Prostate gland (tissue), 2 donors: Measurements from ENCODE around the gene TMCO4. TPM values are rescaled to one million over a fixed set of nuclear protein-coding genes. Genes with fewer than 3 reads are reported as not detected.

ENCODE experiments used
- DNase-seq: peaks from one replicate; pipeline ENCODE4 v3.0.0-alpha.2; 2019; ENCODE audit warnings: low spot score
- H3K27ac ChIP-seq, 2 donors: fragments of 200-600 bp; sonication (generic); 2 replicates each; pipeline ENCODE4 v1.5.1; 2017 to 2019
- H3K27me3 ChIP-seq: fragments of 200-600 bp; sonication (generic); replicated peaks from 2 replicates; pipeline ENCODE4 v1.5.1; 2019; ENCODE audit not compliant: insufficient read depth
- H3K36me3 ChIP-seq, 2 donors: fragments of 200-600 bp; sonication (generic); 1 replicate in 1 of 2; 2 replicates in 1 of 2; pipeline versions ENCODE4 v1.5.1 to v1.8.1; 2017 to 2019
- H3K4me1 ChIP-seq: fragments of 200-600 bp; sonication (generic); replicated peaks from 2 replicates; pipeline ENCODE4 v1.5.1; 2019
- H3K4me3 ChIP-seq, 2 donors: fragments of 200-600 bp; sonication (generic); 2 replicates each; pipeline ENCODE4 v1.5.1; 2017 to 2019
- H3K9me3 ChIP-seq: fragments of 200-600 bp; sonication (generic); 2 replicates; pipeline ENCODE4 v1.5.1; 2017
- CTCF ChIP-seq, 4 experiments: fragments of 200-600 bp in 2 of 4; fragments of 450-650 bp in 2 of 4; sonication (generic) in 2 of 4; IDR thresholded peaks; 1 replicate in 3 of 4; 2 replicates in 1 of 4; pipeline ENCODE4 v1.5.1; 2016 to 2019; ENCODE audit warnings: antibody characterized with exemption in 4 of 4, mild to moderate bottlenecking in 2 of 4, moderate library complexity in 2 of 4
- POLR2A ChIP-seq: fragments of 450-650 bp; IDR thresholded peaks from one replicate; pipeline ENCODE4 v1.6.1; 2016; ENCODE audit warnings: antibody characterized with exemption, mild to moderate bottlenecking
- POLR2AphosphoS5 ChIP-seq: sonication (generic); formaldehyde crosslinking; IDR thresholded peaks from one replicate; pipeline ENCODE4 v1.6.1; 2017; ENCODE audit warnings: antibody characterized with exemption
- WGBS: methylation state at CpG from one replicate; pipeline ENCODE4 v1.1.5; 2018; 5-methylcytosine and 5-hydroxymethylcytosine counted together
- intact Hi-C: fragments of 100-400 bp; cut with DNase I; formaldehyde crosslinking; loops from one replicate; pipeline ENCODE4 v1.14.2; 2022
- total RNA-seq, 2 donors: library from RNA; depleted of rRNA; stranded (reverse); fragments of >200 nt; gene quantifications; one replicate each; pipeline ENCODE4 v1.1.0, GENCODE V29; 2016

TMCO4 gene
- total RNA-seq, 2 donors from 2014 or later: 60.5 to 89.9 TPM

GRCh38 chr1:19720973-19721372 lies 78.7 kb downstream of the TMCO4 start:
- no peaks in the 10 kb centered on the region for H3K9me3 ChIP-seq
- H3K27me3 ChIP-seq: no peaks in the 10 kb centered on the region
- 65% methylated on average over 4 of the region's 4 CpGs for WGBS
- H3K4me1 ChIP-seq: no peaks in the 10 kb centered on the region
- H3K4me3 ChIP-seq: no peak overlapping the region
- H3K27ac ChIP-seq: no peak overlapping the region
- TF ChIP-seq POLR2AphosphoS5 (no peak), CTCF (IDR thresholded peaks at IDR 0.05) (no peak), POLR2A (no peak)
- intact Hi-C loops: no loop called here
- no peaks in the 10 kb centered on the region for H3K36me3 ChIP-seq
- no peak for DNase-seq

GRCh38 chr1:19720174-19720573 lies 79.5 kb downstream of the TMCO4 start:
- 98% methylated on average over 4 of the region's 4 CpGs for WGBS
- intact Hi-C loops: no loop called here
- TF ChIP-seq CTCF (IDR thresholded peaks at IDR 0.05): no peak
- DNase-seq: no peak
- H3K27me3 ChIP-seq: no peaks in the 10 kb centered on the region
- no peaks in the 10 kb centered on the region for H3K36me3 ChIP-seq
- H3K4me1 ChIP-seq: no peaks in the 10 kb centered on the region
- no peaks in the 10 kb centered on the region for H3K9me3 ChIP-seq
- no peak overlapping the region for H3K4me3 ChIP-seq
- no peak overlapping the region for H3K27ac ChIP-seq

- WGBS: 76% methylated on average over 6 of the region's 6 CpGs
- no peaks in the 10 kb centered on the region for H3K4me1 ChIP-seq
- no peak for DNase-seq
- H3K27ac ChIP-seq: no peak overlapping the region
- H3K27me3 ChIP-seq: no peaks in the 10 kb centered on the region
- no peak overlapping the region for H3K4me3 ChIP-seq
- no peak for TF ChIP-seq POLR2AphosphoS5
- TF ChIP-seq CTCF (IDR thresholded peaks at IDR 0.05): no peak
- TF ChIP-seq POLR2A: no peak
- intact Hi-C loops: loop anchor here (5.0 to 10.0 kb wide), 2 partner anchors 45 to 87 kb away; no protein-coding TSS in a partner anchor
- H3K36me3 ChIP-seq: no peaks in the 10 kb centered on the region
- no peaks in the 10 kb centered on the region for H3K9me3 ChIP-seq
Observed at GRCh38 chr1:19717467-19717866, 82.2 kb downstream of the TMCO4 start.

GRCh38 chr1:19715334-19716203 lies 84.1 kb downstream of the TMCO4 start:
- Histone ChIP-seq H3K9me3 (no peaks in the 10 kb centered on the region), H3K4me3 (no peak overlapping the region), H3K36me3 (no peaks in the 10 kb centered on the region), H3K27ac (no peak overlapping the region), H3K4me1 (no peaks in the 10 kb centered on the region), H3K27me3 (no peaks in the 10 kb centered on the region)
- 35% methylated on average over 12 of the region's 12 CpGs for WGBS
- TF ChIP-seq POLR2A (no peak), CTCF (IDR thresholded peaks at IDR 0.05) (peak; percentile 51 to 83 (median 76)), POLR2AphosphoS5 (peak; percentile 74)
- intact Hi-C loops: loop anchor here (5.0 to 10.0 kb wide), 2 partner anchors 47 to 89 kb away; no protein-coding TSS in a partner anchor
- DNase-seq: peak; percentile 88

- Histone ChIP-seq H3K36me3 (no peaks in the 10 kb centered on the region), H3K27me3 (no peaks in the 10 kb centered on the region), H3K27ac (no peak overlapping the region), H3K4me1 (no peaks in the 10 kb centered on the region), H3K4me3 (no peak overlapping the region), H3K9me3 (no peaks in the 10 kb centered on the region)
- DNase-seq: no peak
- intact Hi-C loops: loop anchor here (10.0 kb wide), 1 partner anchor 92 kb away; no protein-coding TSS in a partner anchor
- 80% methylated on average over 4 of the region's 4 CpGs for WGBS
- no peak for TF ChIP-seq POLR2A
- no peak for TF ChIP-seq POLR2AphosphoS5
- TF ChIP-seq CTCF (IDR thresholded peaks at IDR 0.05): no peak
Observed at GRCh38 chr1:19712928-19713327, 86.8 kb downstream of the TMCO4 start.
